ENCODE data around the gene CNTNAP5. TPM values are rescaled to one million over a fixed set of nuclear protein-coding genes. Genes with fewer than 3 reads are reported as not detected.

Gene CNTNAP5
- total and polyA plus RNA-seq, 5 donors from 2014 or later = not detected

GRCh38 chr2:124874676-124875075 is 849.6 kb downstream of the CNTNAP5 start:
- Mint-ChIP-seq H3K27me3 (no peaks in the 10 kb centered on the region), H3K4me1 (no peaks in the 10 kb centered on the region), H3K9me3 (peaks cover 0 to 22% (median 3%) of the 10 kb centered on the region in 7 donors), H3K36me3 (no peaks in the 10 kb centered on the region), H3K27ac (no peak overlapping the region), H3K4me3 (no peak overlapping the region)
- no peak for ATAC-seq (ENCODE audit: low read depth in 2 of 2)
- Histone ChIP-seq H3K4me1 (ENCODE audit: control insufficient read depth, insufficient read depth, low read length, poor library complexity, severe bottlenecking) (no peaks in the 10 kb centered on the region), H3K9me3 (ENCODE audit: control insufficient read depth in 2 of 2, low read length in 2 of 2) (no peaks in the 10 kb centered on the region), H3K36me3 (ENCODE audit: control insufficient read depth, insufficient read depth, low read length) (no peaks in the 10 kb centered on the region), H3K27me3 (ENCODE audit: control insufficient read depth, insufficient read depth, low read length) (no peaks in the 10 kb centered on the region), H3K4me3 (ENCODE audit: low read depth, low read length) (no peak overlapping the region), H3K27ac (ENCODE audit: insufficient read depth, low read length, poor library complexity, severe bottlenecking) (no peak overlapping the region)
- DNase-seq = no peak

GRCh38 chr2:124875627-124876244 is 850.6 kb downstream of the CNTNAP5 start:
- H3K9me3 Mint-ChIP-seq = peaks cover 0 to 17% (median 3%) of the 10 kb centered on the region in 7 donors
- no peak overlapping the region for H3K4me3 Mint-ChIP-seq
- no peaks in the 10 kb centered on the region for H3K36me3 Mint-ChIP-seq

GRCh38 chr2:124877141-124877577 is 852.1 kb downstream of the CNTNAP5 start:
- no peaks in the 10 kb centered on the region for H3K4me1 Mint-ChIP-seq
- Histone ChIP-seq H3K4me1 (ENCODE audit: control insufficient read depth, insufficient read depth, low read length, poor library complexity, severe bottlenecking) (no peaks in the 10 kb centered on the region), H3K27ac (ENCODE audit: insufficient read depth, low read length, poor library complexity, severe bottlenecking) (no peak overlapping the region), H3K27me3 (ENCODE audit: control insufficient read depth, insufficient read depth, low read length) (no peaks in the 10 kb centered on the region), H3K4me3 (ENCODE audit: low read depth, low read length) (no peak overlapping the region), H3K36me3 (ENCODE audit: control insufficient read depth, insufficient read depth, low read length) (no peaks in the 10 kb centered on the region), H3K9me3 (ENCODE audit: control insufficient read depth in 2 of 2, low read length in 2 of 2) (no peaks in the 10 kb centered on the region)
- peaks cover 0 to 18% (median 4%) of the 10 kb centered on the region in 7 donors for H3K9me3 Mint-ChIP-seq
- no peaks in the 10 kb centered on the region for H3K27me3 Mint-ChIP-seq
- no peak overlapping the region for H3K27ac Mint-ChIP-seq
- DNase-seq = no peak
- no peak for ATAC-seq (ENCODE audit: low read depth in 2 of 2)
- no peaks in the 10 kb centered on the region for H3K36me3 Mint-ChIP-seq
- H3K4me3 Mint-ChIP-seq = no peak overlapping the region

More at GRCh38 chr2:124875627-124876244, 850.6 kb downstream of the CNTNAP5 start:
- Histone ChIP-seq H3K27me3 (ENCODE audit: control insufficient read depth, insufficient read depth, low read length) (no peaks in the 10 kb centered on the region), H3K4me3 (ENCODE audit: low read depth, low read length) (no peak overlapping the region), H3K9me3 (ENCODE audit: control insufficient read depth in 2 of 2, low read length in 2 of 2) (no peaks in the 10 kb centered on the region), H3K27ac (ENCODE audit: insufficient read depth, low read length, poor library complexity, severe bottlenecking) (no peak overlapping the region), H3K4me1 (ENCODE audit: control insufficient read depth, insufficient read depth, low read length, poor library complexity, severe bottlenecking) (no peaks in the 10 kb centered on the region), H3K36me3 (ENCODE audit: control insufficient read depth, insufficient read depth, low read length) (no peaks in the 10 kb centered on the region)
- ATAC-seq (ENCODE audit: low read depth in 2 of 2) (no peak), DNase-seq (no peak)
- no peaks in the 10 kb centered on the region for H3K27me3 Mint-ChIP-seq
- H3K27ac Mint-ChIP-seq = no peak overlapping the region
- H3K4me1 Mint-ChIP-seq = no peaks in the 10 kb centered on the region

GRCh38 chr2:124879640-124880039 is 854.6 kb downstream of the CNTNAP5 start:
- no peaks in the 10 kb centered on the region for H3K27me3 ChIP-seq (ENCODE audit: control insufficient read depth, insufficient read depth, low read length)
- DNase-seq = no peak
- Mint-ChIP-seq H3K36me3 (no peaks in the 10 kb centered on the region), H3K9me3 (peaks cover 0 to 34% (median 4%) of the 10 kb centered on the region in 7 donors), H3K4me1 (no peaks in the 10 kb centered on the region), H3K27ac (no peak overlapping the region), H3K27me3 (no peaks in the 10 kb centered on the region), H3K4me3 (no peak overlapping the region)
- no peaks in the 10 kb centered on the region for H3K9me3 ChIP-seq (ENCODE audit: control insufficient read depth in 2 of 2, low read length in 2 of 2)
- no peaks in the 10 kb centered on the region for H3K36me3 ChIP-seq (ENCODE audit: control insufficient read depth, insufficient read depth, low read length)
- H3K4me3 ChIP-seq (ENCODE audit: low read depth, low read length) = no peak overlapping the region
- no peaks in the 10 kb centered on the region for H3K4me1 ChIP-seq (ENCODE audit: control insufficient read depth, insufficient read depth, low read length, poor library complexity, severe bottlenecking)
- ATAC-seq (ENCODE audit: low read depth in 2 of 2) = no peak
- no peak overlapping the region for H3K27ac ChIP-seq (ENCODE audit: insufficient read depth, low read length, poor library complexity, severe bottlenecking)

- Histone ChIP-seq H3K27ac (ENCODE audit: insufficient read depth, low read length, poor library complexity, severe bottlenecking) (no peak overlapping the region), H3K4me3 (ENCODE audit: low read depth, low read length) (no peak overlapping the region), H3K9me3 (ENCODE audit: control insufficient read depth in 2 of 2, low read length in 2 of 2) (no peaks in the 10 kb centered on the region), H3K27me3 (ENCODE audit: control insufficient read depth, insufficient read depth, low read length) (no peaks in the 10 kb centered on the region), H3K36me3 (ENCODE audit: control insufficient read depth, insufficient read depth, low read length) (no peaks in the 10 kb centered on the region), H3K4me1 (ENCODE audit: control insufficient read depth, insufficient read depth, low read length, poor library complexity, severe bottlenecking) (no peaks in the 10 kb centered on the region)
- Mint-ChIP-seq H3K36me3 (no peaks in the 10 kb centered on the region), H3K27me3 (no peaks in the 10 kb centered on the region), H3K27ac (no peak overlapping the region), H3K9me3 (peaks cover 0 to 33% (median 4%) of the 10 kb centered on the region in 7 donors), H3K4me3 (no peak overlapping the region), H3K4me1 (no peaks in the 10 kb centered on the region)
- no peak for DNase-seq
- ATAC-seq (ENCODE audit: low read depth in 2 of 2) = no peak
These were observed 855.9 kb downstream of the CNTNAP5 start for GRCh38 chr2:124880995-124881394.

GRCh38 chr2:124882423-124882822 is 857.3 kb downstream of the CNTNAP5 start:
- Mint-ChIP-seq H3K4me3 (no peak overlapping the region), H3K27me3 (no peaks in the 10 kb centered on the region), H3K27ac (no peak overlapping the region), H3K36me3 (no peaks in the 10 kb centered on the region), H3K4me1 (no peaks in the 10 kb centered on the region), H3K9me3 (peaks cover 0 to 27% (median 7%) of the 10 kb centered on the region in 7 donors)
- Histone ChIP-seq H3K4me1 (ENCODE audit: control insufficient read depth, insufficient read depth, low read length, poor library complexity, severe bottlenecking) (no peaks in the 10 kb centered on the region), H3K36me3 (ENCODE audit: control insufficient read depth, insufficient read depth, low read length) (no peaks in the 10 kb centered on the region), H3K4me3 (ENCODE audit: low read depth, low read length) (no peak overlapping the region), H3K27ac (ENCODE audit: insufficient read depth, low read length, poor library complexity, severe bottlenecking) (no peak overlapping the region), H3K27me3 (ENCODE audit: control insufficient read depth, insufficient read depth, low read length) (no peaks in the 10 kb centered on the region), H3K9me3 (ENCODE audit: control insufficient read depth in 2 of 2, low read length in 2 of 2) (no peaks in the 10 kb centered on the region)
- ATAC-seq (ENCODE audit: low read depth in 2 of 2) (no peak), DNase-seq (no peak)

GRCh38 chr2:124883595-124883994 is 858.5 kb downstream of the CNTNAP5 start:
- ATAC-seq (ENCODE audit: low read depth in 2 of 2) = no peak
- Mint-ChIP-seq H3K27me3 (no peaks in the 10 kb centered on the region), H3K4me3 (no peak overlapping the region)

GRCh38 chr2:124884315-124884714 is 859.2 kb downstream of the CNTNAP5 start:
- DNase-seq = no peak
- peaks cover 0 to 27% (median 7%) of the 10 kb centered on the region in 7 donors for H3K9me3 Mint-ChIP-seq
- H3K27me3 Mint-ChIP-seq = no peaks in the 10 kb centered on the region
- H3K27me3 ChIP-seq (ENCODE audit: control insufficient read depth, insufficient read depth, low read length) = no peaks in the 10 kb centered on the region
- no peak overlapping the region for H3K4me3 Mint-ChIP-seq
- no peaks in the 10 kb centered on the region for H3K36me3 ChIP-seq (ENCODE audit: control insufficient read depth, insufficient read depth, low read length)
- no peaks in the 10 kb centered on the region for H3K4me1 Mint-ChIP-seq
- H3K4me3 ChIP-seq (ENCODE audit: low read depth, low read length) = no peak overlapping the region
- no peak overlapping the region for H3K27ac ChIP-seq (ENCODE audit: insufficient read depth, low read length, poor library complexity, severe bottlenecking)
- H3K27ac Mint-ChIP-seq = no peak overlapping the region
- ATAC-seq (ENCODE audit: low read depth in 2 of 2) = no peak
- H3K9me3 ChIP-seq (ENCODE audit: control insufficient read depth in 2 of 2, low read length in 2 of 2) = no peaks in the 10 kb centered on the region
- no peaks in the 10 kb centered on the region for H3K36me3 Mint-ChIP-seq
- H3K4me1 ChIP-seq (ENCODE audit: control insufficient read depth, insufficient read depth, low read length, poor library complexity, severe bottlenecking) = no peaks in the 10 kb centered on the region

More at GRCh38 chr2:124883595-124883994, 858.5 kb downstream of the CNTNAP5 start:
- no peaks in the 10 kb centered on the region for H3K27me3 ChIP-seq (ENCODE audit: control insufficient read depth, insufficient read depth, low read length)
- no peak overlapping the region for H3K27ac ChIP-seq (ENCODE audit: insufficient read depth, low read length, poor library complexity, severe bottlenecking)
- no peak overlapping the region for H3K4me3 ChIP-seq (ENCODE audit: low read depth, low read length)
- Mint-ChIP-seq H3K4me1 (no peaks in the 10 kb centered on the region), H3K27ac (no peak overlapping the region), H3K36me3 (no peaks in the 10 kb centered on the region), H3K9me3 (peaks cover 0 to 29% (median 7%) of the 10 kb centered on the region in 7 donors)
- DNase-seq = no peak
- H3K9me3 ChIP-seq (ENCODE audit: control insufficient read depth in 2 of 2, low read length in 2 of 2) = no peaks in the 10 kb centered on the region
- H3K36me3 ChIP-seq (ENCODE audit: control insufficient read depth, insufficient read depth, low read length) = no peaks in the 10 kb centered on the region
- no peaks in the 10 kb centered on the region for H3K4me1 ChIP-seq (ENCODE audit: control insufficient read depth, insufficient read depth, low read length, poor library complexity, severe bottlenecking)

Data from CD4-positive, CD25-positive, alpha-beta regulatory T cell (primary cell).